GM18873 (cell line): ENCODE measurements around the gene CECR2.

ENCODE experiments used
- ATAC-seq: cut with Tn5 transposase; IDR thresholded peaks from one replicate; pipeline ENCODE4 v1.9.1; 2021; ENCODE audit warnings: mild to moderate bottlenecking, moderate library complexity, moderate number of reproducible peaks; ENCODE audit not compliant: unreplicated experiment, low FRiP score

CECR2 gene

DNA sequence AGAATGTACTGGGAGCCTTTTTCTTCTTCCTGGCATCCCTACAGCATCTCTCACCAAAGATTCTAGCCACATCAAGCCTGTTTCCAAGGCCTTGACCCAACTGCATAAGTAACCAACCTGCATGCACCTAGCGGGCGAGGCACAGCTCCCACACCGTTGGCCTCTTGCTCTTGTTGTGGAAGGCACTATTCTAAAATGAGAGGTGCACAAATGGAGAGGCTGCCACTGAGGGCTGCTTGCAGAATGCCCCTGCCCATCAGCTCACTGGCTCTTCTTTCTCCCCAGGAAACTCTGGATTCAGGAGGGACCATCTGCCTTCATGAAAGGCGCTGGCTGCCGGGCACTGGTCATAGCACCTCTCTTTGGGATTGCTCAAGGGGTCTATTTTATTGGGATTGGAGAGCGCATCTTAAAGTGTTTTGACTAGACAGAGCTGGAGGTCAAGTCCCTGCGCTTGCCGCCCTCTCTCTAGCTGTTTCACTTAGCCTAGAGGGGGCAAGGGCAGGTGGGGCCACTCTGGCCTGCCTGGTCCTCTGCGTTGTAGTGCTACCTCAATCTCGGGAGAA is 220.6 kb downstream of the CECR2 start:
- ATAC-seq, result no peak

DNA sequence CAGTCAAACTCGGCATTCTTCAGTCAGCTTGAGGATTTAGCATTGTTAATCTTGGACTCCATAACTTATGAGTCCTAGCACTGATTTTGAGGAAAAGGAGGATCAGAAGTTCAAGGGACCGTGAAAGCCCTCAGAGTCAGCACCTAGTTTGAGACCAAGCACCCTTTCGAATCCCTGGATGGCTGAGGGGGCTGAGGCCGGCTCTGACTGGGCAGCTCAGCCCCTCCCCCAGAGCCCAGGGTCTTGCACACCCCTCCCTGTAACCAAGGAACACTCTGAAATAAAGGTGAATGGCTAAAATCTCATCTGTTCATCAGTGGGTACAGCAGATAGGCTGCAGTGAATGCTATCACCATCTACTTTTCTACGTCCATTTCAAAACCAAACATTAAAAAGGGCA is 221.3 kb downstream of the CECR2 start:
- ATAC-seq, result no peak

DNA sequence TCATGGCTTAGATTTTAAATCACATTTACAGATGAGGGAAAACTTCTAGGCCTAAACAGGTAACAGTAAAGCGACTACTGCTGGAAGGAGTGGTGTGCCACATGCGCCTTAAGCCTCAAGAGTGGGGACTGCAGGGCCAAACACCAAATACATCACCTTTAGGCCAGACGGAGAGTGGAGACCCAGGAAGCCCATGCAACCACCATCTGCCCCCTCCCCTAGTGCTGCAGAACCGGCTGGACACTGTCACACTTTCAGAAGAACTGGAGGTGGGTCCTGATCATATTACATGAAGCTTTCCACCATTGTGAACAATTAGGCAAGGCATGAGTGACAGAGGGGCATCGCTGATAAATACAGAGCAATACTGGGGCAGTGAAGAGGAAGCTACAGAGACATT is 222.9 kb downstream of the CECR2 start:
- ATAC-seq, result no peak

DNA sequence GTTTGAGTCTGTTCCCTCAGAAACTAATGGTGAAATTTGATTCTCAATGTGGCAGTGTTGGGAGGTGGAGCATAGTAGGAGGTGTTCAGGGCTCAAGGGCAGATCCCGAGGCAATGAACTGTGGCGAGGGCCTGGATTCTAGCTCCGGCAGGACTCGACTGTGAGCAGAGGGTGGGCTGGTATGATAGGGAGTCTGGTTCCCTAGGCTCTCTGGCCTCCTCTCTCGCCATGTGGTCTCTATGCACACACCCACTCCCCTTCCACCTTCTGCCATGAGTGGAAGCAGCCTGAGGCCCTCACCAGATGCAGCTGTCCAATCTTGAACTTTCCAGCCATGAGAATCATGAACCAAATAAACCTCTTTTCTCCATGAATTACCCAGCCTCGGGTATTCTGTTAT is 227.0 kb downstream of the CECR2 start:
- ATAC-seq, result no peak

DNA sequence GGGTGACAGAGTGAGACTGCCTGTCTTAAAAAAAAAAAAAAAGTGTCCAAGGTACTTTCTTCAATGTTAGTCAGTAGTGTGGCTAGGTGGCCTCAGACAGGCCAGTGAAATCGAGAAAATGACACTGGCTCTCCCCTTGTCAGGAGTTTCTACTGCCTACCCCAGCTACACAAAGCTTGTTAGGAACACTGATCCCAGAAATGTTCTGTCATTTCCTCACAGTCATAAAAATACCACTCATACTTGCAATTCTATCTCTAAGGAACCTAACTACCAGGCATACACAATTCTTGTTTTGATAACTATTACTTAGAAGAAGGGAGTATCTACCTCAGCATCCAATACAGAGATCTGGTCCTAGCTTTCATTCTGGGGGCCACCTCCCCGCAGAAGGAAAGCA is 228.0 kb downstream of the CECR2 start:
- ATAC-seq, result no peak

DNA sequence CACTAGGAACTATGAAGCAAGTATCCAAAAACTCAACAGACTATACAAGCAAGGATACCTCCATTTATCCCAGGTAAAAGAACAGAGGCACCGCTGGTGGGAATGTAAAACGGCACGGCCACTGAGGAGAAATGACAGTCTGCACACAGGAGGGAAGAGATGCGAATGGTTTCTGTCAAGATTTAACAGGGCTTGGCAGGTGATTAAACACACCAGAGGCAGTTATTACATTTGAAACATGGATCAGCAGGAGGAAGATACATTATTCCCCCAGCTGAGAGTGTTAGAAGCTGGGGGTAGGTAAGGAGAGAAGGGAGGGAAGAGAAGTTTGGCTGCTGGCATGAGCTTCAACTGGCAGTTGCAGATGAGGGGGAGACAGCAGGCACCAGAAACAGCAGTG is 229.1 kb downstream of the CECR2 start:
- ATAC-seq, result no peak

DNA sequence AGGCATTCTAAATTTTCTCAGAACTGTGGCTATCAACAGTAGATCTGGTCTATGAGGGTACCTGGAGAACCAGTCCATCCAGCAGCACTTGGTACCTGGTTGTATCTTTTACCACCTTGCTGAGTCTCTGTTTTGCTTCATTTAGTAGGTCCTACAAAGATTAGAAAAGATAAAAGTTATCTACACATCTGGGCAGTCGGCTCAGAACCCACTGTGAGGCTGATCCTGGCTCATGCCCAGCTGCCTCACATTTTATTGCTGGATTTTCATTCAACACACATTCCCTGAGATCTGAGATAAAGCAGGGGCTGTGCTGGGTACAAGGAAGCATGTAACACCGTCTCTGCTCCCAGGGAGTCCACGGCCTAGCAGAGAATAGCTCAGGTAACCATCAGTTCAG is 231.8 kb downstream of the CECR2 start:
- no peak for ATAC-seq

DNA sequence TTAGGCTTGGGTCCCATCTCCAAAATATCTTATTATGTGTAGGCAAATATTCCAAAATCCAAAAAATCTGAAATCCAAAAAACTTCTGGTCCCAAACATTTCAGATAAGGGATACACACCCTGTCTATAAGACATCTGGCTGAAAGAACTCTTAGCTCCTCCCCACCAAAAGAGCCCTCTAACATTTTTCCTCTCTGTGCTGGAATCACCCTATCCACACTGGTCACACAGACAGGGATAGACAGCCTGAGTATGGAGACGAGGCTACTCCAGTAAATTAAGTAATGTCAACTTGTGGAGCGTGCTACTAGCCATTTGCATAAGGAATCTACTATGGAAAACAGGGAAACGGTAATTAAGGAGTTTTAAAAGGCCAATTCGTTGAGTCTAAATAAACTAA is 234.4 kb downstream of the CECR2 start:
- ATAC-seq, result no peak

DNA sequence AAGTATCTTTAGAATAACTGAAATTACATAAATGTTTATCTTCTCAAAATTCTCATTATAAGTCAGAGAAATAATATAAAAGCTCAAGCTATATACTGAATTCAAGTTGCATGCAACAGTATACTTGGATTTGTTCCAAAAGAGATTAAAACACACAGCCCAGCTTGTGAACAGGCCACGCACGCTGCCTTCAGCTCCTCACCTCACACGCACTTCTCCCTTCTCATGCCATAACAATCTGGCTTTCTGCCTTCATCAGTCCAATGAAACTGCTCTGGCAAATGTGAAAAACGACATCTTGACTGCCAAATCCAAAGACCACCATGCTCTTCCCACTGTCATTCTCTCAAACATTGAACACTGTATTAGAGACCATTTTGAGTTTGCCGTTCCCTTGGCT is 237.2 kb downstream of the CECR2 start:
- no peak for ATAC-seq
